HG03175 (cell line): ENCODE measurements around the gene CRYAB.
A peak's percentile ranks its signal among the peaks of the same experiment; 100 is the strongest.
"Not testable (repeated sequence)": the region's sequence is repeated elsewhere in the genome, so short reads cannot be mapped to it uniquely, and the experiment has no call there.

ENCODE experiments used
- ATAC-seq: cut with Tn5 transposase; IDR thresholded peaks from one replicate; pipeline ENCODE4 v1.9.1; 2021; ENCODE audit warnings: mild to moderate bottlenecking, moderate library complexity; ENCODE audit not compliant: unreplicated experiment

CRYAB gene

GRCh38 chr11:111934306-111934705 lies 22.7 kb upstream of the CRYAB start:
- ATAC-seq, result no peak

GRCh38 chr11:111933872-111934271 lies 22.3 kb upstream of the CRYAB start:
- ATAC-seq, result no peak

- ATAC-seq, result not testable (repeated sequence)
Observed at GRCh38 chr11:111933176-111933575, 21.6 kb upstream of the CRYAB start.

- ATAC-seq, result no peak
Observed at GRCh38 chr11:111932611-111932950, 21.0 kb upstream of the CRYAB start.

- ATAC-seq, result no peak
Observed at GRCh38 chr11:111930472-111930871, 18.9 kb upstream of the CRYAB start.

- ATAC-seq, result peak; percentile 92
Observed at GRCh38 chr11:111926505-111927391, 15.2 kb upstream of the CRYAB start.

GRCh38 chr11:111925953-111926352 lies 14.4 kb upstream of the CRYAB start:
- ATAC-seq, result no peak

- ATAC-seq, result no peak
Observed at GRCh38 chr11:111923951-111924350, 12.4 kb upstream of the CRYAB start.

- ATAC-seq, result no peak
Observed at GRCh38 chr11:111923351-111923788, 11.8 kb upstream of the CRYAB start.

GRCh38 chr11:111922803-111923202 lies 11.2 kb upstream of the CRYAB start:
- ATAC-seq, result no peak

- no peak for ATAC-seq
Observed at GRCh38 chr11:111921541-111922230, 10.1 kb upstream of the CRYAB start.

- no peak for ATAC-seq
Observed at GRCh38 chr11:111920908-111921307, 9.3 kb upstream of the CRYAB start.

GRCh38 chr11:111918390-111919256 lies 7.1 kb upstream of the CRYAB start, which contains the start of gene C11orf52:
Gene C11orf52, plus strand, starts transcription at chr11:111918913. Its CDS starts 60 bp downstream, at chr11:111918973.
- no peak for ATAC-seq

- no peak for ATAC-seq
Observed at GRCh38 chr11:111917788-111918187, 6.2 kb upstream of the CRYAB start.

GRCh38 chr11:111917312-111917711 lies 5.7 kb upstream of the CRYAB start:
- ATAC-seq, result no peak

GRCh38 chr11:111916768-111917167 lies 5.2 kb upstream of the CRYAB start:
- no peak for ATAC-seq

GRCh38 chr11:111913997-111914396 lies 2.4 kb upstream of the CRYAB start:
- ATAC-seq, result no peak

GRCh38 chr11:111913031-111913861 lies 1.7 kb upstream of the CRYAB start:
- ATAC-seq, result no peak

GRCh38 chr11:111912535-111912934 lies 965 bp upstream of the CRYAB start, which contains the start of gene HSPB2:
Gene HSPB2, plus strand, starts transcription at chr11:111912734. Its CDS starts 96 bp downstream, at chr11:111912830.
- ATAC-seq, result no peak
